Panc1 (cell line): ENCODE measurements around the gene RBKS.

Experiments used
- CTCF ChIP-seq: fragments of 450-650 bp; IDR thresholded peaks from 2 replicates; pipeline ENCODE4 v1.5.1; 2017; ENCODE audit warnings: mild to moderate bottlenecking
- POLR2AphosphoS5 ChIP-seq: IDR thresholded peaks from 2 replicates; pipeline ENCODE4 v1.6.1; 2012; ENCODE audit warnings: mild to moderate bottlenecking, low read depth, low read length, moderate library complexity
- SIN3A ChIP-seq: IDR thresholded peaks from 2 replicates; pipeline ENCODE4 v1.6.1; 2012; ENCODE audit warnings: low read depth, mild to moderate bottlenecking, low read length, moderate library complexity, borderline replicate concordance; ENCODE audit not compliant: insufficient read depth
- TCF7L2 ChIP-seq: IDR thresholded peaks from 2 replicates; pipeline ENCODE4 v1.6.1; 2011; ENCODE audit warnings: mild to moderate bottlenecking, low read depth, low read length, inconsistent platforms
- TF ChIP-seq, protein P1 (sequence below), 2 experiments: IDR thresholded peaks; 2 replicates each; pipeline ENCODE4 v1.6.1; 2011 to 2012; ENCODE audit warnings: low read depth in 2 of 2, control low read depth in 1 of 2, low read length in 1 of 2, mild to moderate bottlenecking in 1 of 2, moderate library complexity in 1 of 2; ENCODE audit not compliant: insufficient read depth in 1 of 2

GRCh38 chr2:27810455-27810854 is 79.7 kb downstream of the RBKS start:
- TF ChIP-seq CTCF (no peak), SIN3A (no peak), POLR2AphosphoS5 (no peak), TCF7L2 (no peak)
- TF ChIP-seq, protein P1, sequence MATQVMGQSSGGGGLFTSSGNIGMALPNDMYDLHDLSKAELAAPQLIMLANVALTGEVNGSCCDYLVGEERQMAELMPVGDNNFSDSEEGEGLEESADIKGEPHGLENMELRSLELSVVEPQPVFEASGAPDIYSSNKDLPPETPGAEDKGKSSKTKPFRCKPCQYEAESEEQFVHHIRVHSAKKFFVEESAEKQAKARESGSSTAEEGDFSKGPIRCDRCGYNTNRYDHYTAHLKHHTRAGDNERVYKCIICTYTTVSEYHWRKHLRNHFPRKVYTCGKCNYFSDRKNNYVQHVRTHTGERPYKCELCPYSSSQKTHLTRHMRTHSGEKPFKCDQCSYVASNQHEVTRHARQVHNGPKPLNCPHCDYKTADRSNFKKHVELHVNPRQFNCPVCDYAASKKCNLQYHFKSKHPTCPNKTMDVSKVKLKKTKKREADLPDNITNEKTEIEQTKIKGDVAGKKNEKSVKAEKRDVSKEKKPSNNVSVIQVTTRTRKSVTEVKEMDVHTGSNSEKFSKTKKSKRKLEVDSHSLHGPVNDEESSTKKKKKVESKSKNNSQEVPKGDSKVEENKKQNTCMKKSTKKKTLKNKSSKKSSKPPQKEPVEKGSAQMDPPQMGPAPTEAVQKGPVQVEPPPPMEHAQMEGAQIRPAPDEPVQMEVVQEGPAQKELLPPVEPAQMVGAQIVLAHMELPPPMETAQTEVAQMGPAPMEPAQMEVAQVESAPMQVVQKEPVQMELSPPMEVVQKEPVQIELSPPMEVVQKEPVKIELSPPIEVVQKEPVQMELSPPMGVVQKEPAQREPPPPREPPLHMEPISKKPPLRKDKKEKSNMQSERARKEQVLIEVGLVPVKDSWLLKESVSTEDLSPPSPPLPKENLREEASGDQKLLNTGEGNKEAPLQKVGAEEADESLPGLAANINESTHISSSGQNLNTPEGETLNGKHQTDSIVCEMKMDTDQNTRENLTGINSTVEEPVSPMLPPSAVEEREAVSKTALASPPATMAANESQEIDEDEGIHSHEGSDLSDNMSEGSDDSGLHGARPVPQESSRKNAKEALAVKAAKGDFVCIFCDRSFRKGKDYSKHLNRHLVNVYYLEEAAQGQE (IDR thresholded peaks at IDR 0.05; ENCODE audit: insufficient read depth in 1 of 2, low read depth in 2 of 2, low read length in 1 of 2) = no peak
